NCI-H526 (cell line): Measurements from ENCODE around the gene CARMIL1.
"Not testable (repeated sequence)": the region's sequence is repeated elsewhere in the genome, so short reads cannot be mapped to it uniquely, and the experiment has no call there.

ENCODE experiments used
- DNase-seq, 2 experiments: peaks; one replicate each; lab custom pipeline; 2025; lab: John Stamatoyannopoulos, UW

The CARMIL1 gene

GRCh38 chr6:25277386-25277785 lies 1.8 kb upstream of the CARMIL1 start:
- no peak for DNase-seq

GRCh38 chr6:25277857-25278256 lies 1.3 kb upstream of the CARMIL1 start:
- DNase-seq: no peak

GRCh38 chr6:25278261-25278913 lies 787 bp upstream of the CARMIL1 start:
- DNase-seq: no peak

GRCh38 chr6:25279748-25280343 lies 672 bp downstream of the CARMIL1 start:
- peak; percentile 29 to 69 for DNase-seq

GRCh38 chr6:25280344-25281074 lies 1.3 kb downstream of the CARMIL1 start:
- DNase-seq: peak in 1 of 2 experiments; percentile 45

GRCh38 chr6:25286891-25287290 lies 7.7 kb downstream of the CARMIL1 start:
- no peak for DNase-seq

GRCh38 chr6:25287941-25288340 lies 8.8 kb downstream of the CARMIL1 start:
- peak in 1 of 2 experiments; percentile 9 for DNase-seq

- no peak for DNase-seq
Measured at GRCh38 chr6:25288518-25288917, 9.3 kb downstream of the CARMIL1 start.

GRCh38 chr6:25290306-25291060 lies 11.3 kb downstream of the CARMIL1 start:
- DNase-seq: no peak

GRCh38 chr6:25292384-25292783 lies 13.2 kb downstream of the CARMIL1 start:
- DNase-seq: peak in 1 of 2 experiments; percentile 2

- no peak for DNase-seq
Measured at GRCh38 chr6:25295651-25296050, 16.5 kb downstream of the CARMIL1 start.

GRCh38 chr6:25296217-25296905 lies 17.2 kb downstream of the CARMIL1 start:
- DNase-seq: no peak

GRCh38 chr6:25297039-25297441 lies 17.9 kb downstream of the CARMIL1 start:
- no peak for DNase-seq

- no peak for DNase-seq
Measured at GRCh38 chr6:25297823-25298522, 18.8 kb downstream of the CARMIL1 start.

- not testable (repeated sequence) for DNase-seq
Measured at GRCh38 chr6:25298523-25298865, 19.3 kb downstream of the CARMIL1 start.

- DNase-seq: no peak
Measured at GRCh38 chr6:25301362-25301761, 22.2 kb downstream of the CARMIL1 start.

- no peak for DNase-seq
Measured at GRCh38 chr6:25302151-25302550, 23.0 kb downstream of the CARMIL1 start.

GRCh38 chr6:25302677-25303128 lies 23.5 kb downstream of the CARMIL1 start:
- DNase-seq: no peak

- DNase-seq: no peak
Measured at GRCh38 chr6:25303254-25303653, 24.1 kb downstream of the CARMIL1 start.

- DNase-seq: no peak
Measured at GRCh38 chr6:25306379-25306778, 27.2 kb downstream of the CARMIL1 start.

- DNase-seq: no peak
Measured at GRCh38 chr6:25307805-25308494, 28.8 kb downstream of the CARMIL1 start.
